Measurements from ENCODE around the gene DHRS13.

- TF ChIP-seq CTCF (IDR thresholded peaks at IDR 0.05) (no peak), POLR2A (IDR thresholded peaks at IDR 0.05) (no peak)
Measured at GRCh38 chr17:28860363-28860808, 42.5 kb downstream of the DHRS13 start.
